Measurements from ENCODE around the gene PLEKHG1. TPM values are rescaled to one million over a fixed set of nuclear protein-coding genes. Genes with fewer than 3 reads are reported as not detected.

PLEKHG1 gene
- total RNA-seq, 1 donor from 2014 or later, result 13.6 TPM

DNA sequence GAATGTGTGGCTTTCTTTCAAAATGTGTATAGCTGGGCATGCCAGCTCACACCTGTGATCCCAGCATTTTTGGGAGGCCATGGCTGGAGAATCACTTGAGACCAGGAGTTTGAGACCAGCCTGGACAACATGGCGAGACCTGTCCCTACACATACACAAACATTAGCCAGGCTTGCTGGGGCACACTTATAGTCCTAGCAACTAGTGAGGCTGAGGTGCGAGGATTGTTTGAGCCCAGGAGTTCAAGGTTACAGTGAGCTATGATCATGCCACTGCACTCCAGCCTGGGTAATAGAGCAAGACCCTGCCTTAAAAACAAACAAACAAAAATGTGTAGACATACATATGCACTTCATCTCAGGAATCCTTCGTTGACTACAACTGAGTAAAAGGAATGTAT, 31.1 kb upstream of the PLEKHG1 start:
- H3K27ac ChIP-seq (ENCODE audit: low read depth, low read length), result no peak overlapping the region
- no peak overlapping the region for H3K4me3 ChIP-seq (ENCODE audit: low read length in 3 of 3)
- H3K27me3 ChIP-seq (ENCODE audit: control insufficient read depth in 3 of 3, insufficient read depth in 3 of 3, low read length in 3 of 3), result peaks cover 3 to 6% (median 4%) of the 10 kb centered on the region in 3 donors
- no peak overlapping the region for H3K9ac ChIP-seq (ENCODE audit: low read depth in 1 of 3, low read length in 3 of 3)
- H3K4me1 ChIP-seq (ENCODE audit: control insufficient read depth in 3 of 3, insufficient read depth in 3 of 3, low read length in 3 of 3), result peaks cover 0 to 3% (median 0%) of the 10 kb centered on the region in 3 donors
- no peaks in the 10 kb centered on the region for H3K36me3 ChIP-seq (ENCODE audit: control insufficient read depth in 3 of 3, insufficient read depth in 3 of 3, low read length in 3 of 3)
- H3K9me3 ChIP-seq (ENCODE audit: control insufficient read depth in 3 of 3, low read length in 3 of 3), result no peaks in the 10 kb centered on the region

GRCh38 chr6:150569161-150569560, 30.5 kb upstream of the PLEKHG1 start:
- no peaks in the 10 kb centered on the region for H3K9me3 ChIP-seq (ENCODE audit: control insufficient read depth in 3 of 3, low read length in 3 of 3)
- no peaks in the 10 kb centered on the region for H3K36me3 ChIP-seq (ENCODE audit: control insufficient read depth in 3 of 3, insufficient read depth in 3 of 3, low read length in 3 of 3)
- no peak overlapping the region for H3K27ac ChIP-seq (ENCODE audit: low read depth, low read length)
- H3K4me3 ChIP-seq (ENCODE audit: low read length in 3 of 3), result no peak overlapping the region
- no peak overlapping the region for H3K9ac ChIP-seq (ENCODE audit: low read depth in 1 of 3, low read length in 3 of 3)
- H3K27me3 ChIP-seq (ENCODE audit: control insufficient read depth in 3 of 3, insufficient read depth in 3 of 3, low read length in 3 of 3), result peaks cover 3 to 7% (median 4%) of the 10 kb centered on the region in 3 donors
- peaks cover 0 to 3% (median 0%) of the 10 kb centered on the region in 3 donors for H3K4me1 ChIP-seq (ENCODE audit: control insufficient read depth in 3 of 3, insufficient read depth in 3 of 3, low read length in 3 of 3)

DNA sequence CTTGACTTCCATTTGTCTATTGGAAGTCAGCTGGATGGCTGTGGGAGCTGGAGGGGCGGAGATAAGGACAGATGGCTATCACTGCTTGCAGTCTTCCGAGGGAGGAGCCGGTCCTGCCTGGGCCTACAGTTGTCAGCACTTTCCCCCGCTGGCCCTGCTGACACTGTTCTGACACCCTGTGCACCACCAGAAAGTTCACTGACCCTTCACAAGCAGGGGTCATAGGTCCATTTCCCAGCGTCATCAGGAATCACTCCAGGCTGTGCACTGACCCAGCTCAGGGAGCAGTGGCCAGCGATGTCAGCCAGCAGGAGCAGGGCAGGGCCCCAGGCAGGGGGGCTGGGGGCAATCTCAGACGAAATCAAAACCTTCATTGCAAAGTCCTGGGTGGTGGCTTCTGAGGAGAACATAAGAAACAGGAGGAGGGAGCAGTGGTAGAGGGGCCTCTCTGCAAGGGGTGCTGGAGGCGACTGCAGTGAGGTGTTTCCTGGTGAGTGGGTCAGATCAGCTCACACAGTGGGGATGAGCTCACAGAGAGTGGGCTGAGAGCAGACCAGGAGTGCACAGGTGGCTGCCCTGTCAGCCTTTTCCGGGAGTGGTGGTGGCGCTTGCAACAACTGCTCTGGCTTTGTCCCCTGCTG, 26.5 kb upstream of the PLEKHG1 start:
- H3K27me3 ChIP-seq (ENCODE audit: control insufficient read depth in 3 of 3, insufficient read depth in 3 of 3, low read length in 3 of 3), result peaks cover 3 to 7% (median 4%) of the 10 kb centered on the region in 3 donors
- no peak overlapping the region for H3K9ac ChIP-seq (ENCODE audit: low read depth in 1 of 3, low read length in 3 of 3)
- H3K36me3 ChIP-seq (ENCODE audit: control insufficient read depth in 3 of 3, insufficient read depth in 3 of 3, low read length in 3 of 3), result no peaks in the 10 kb centered on the region
- peaks cover 0 to 3% (median 0%) of the 10 kb centered on the region in 3 donors for H3K4me1 ChIP-seq (ENCODE audit: control insufficient read depth in 3 of 3, insufficient read depth in 3 of 3, low read length in 3 of 3)
- no peak overlapping the region for H3K4me3 ChIP-seq (ENCODE audit: low read length in 3 of 3)
- H3K27ac ChIP-seq (ENCODE audit: low read depth, low read length), result no peak overlapping the region
- H3K9me3 ChIP-seq (ENCODE audit: control insufficient read depth in 3 of 3, low read length in 3 of 3), result no peaks in the 10 kb centered on the region

DNA sequence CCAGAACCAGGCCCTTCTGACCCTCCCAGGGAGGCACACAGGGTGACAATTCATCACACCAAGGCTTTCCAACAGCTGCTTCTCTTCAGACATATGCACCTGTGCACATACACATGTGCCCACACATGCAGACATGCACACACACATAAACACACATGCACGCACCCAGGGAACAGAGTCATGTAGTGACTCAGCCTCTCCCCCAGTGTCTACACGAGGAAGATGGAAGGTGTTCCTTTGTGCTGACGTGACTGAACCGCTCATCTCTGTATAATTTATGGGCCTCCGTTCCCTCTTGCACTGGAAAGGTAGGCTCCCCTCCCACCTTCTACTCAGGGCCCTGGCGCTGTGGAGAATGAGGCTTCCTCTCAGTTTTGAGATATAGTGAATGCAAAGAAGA, 23.8 kb upstream of the PLEKHG1 start:
- Histone ChIP-seq H3K9ac (ENCODE audit: low read depth in 1 of 3, low read length in 3 of 3) (no peak overlapping the region), H3K4me1 (ENCODE audit: control insufficient read depth in 3 of 3, insufficient read depth in 3 of 3, low read length in 3 of 3) (peaks cover 0 to 3% (median 0%) of the 10 kb centered on the region in 3 donors), H3K4me3 (ENCODE audit: low read length in 3 of 3) (no peak overlapping the region), H3K36me3 (ENCODE audit: control insufficient read depth in 3 of 3, insufficient read depth in 3 of 3, low read length in 3 of 3) (no peaks in the 10 kb centered on the region), H3K9me3 (ENCODE audit: control insufficient read depth in 3 of 3, low read length in 3 of 3) (no peaks in the 10 kb centered on the region), H3K27ac (ENCODE audit: low read depth, low read length) (no peak overlapping the region), H3K27me3 (ENCODE audit: control insufficient read depth in 3 of 3, insufficient read depth in 3 of 3, low read length in 3 of 3) (peaks cover 3 to 4% (median 4%) of the 10 kb centered on the region in 3 donors)

GRCh38 chr6:150576651-150577226, 22.9 kb upstream of the PLEKHG1 start:
- peak overlapping the region in 1 of 3 donors; percentile 13 for H3K4me3 ChIP-seq (ENCODE audit: low read length in 3 of 3)
- no peak overlapping the region for H3K27ac ChIP-seq (ENCODE audit: low read depth, low read length)

GRCh38 chr6:150579611-150580010, 20.1 kb upstream of the PLEKHG1 start:
- H3K36me3 ChIP-seq (ENCODE audit: control insufficient read depth in 3 of 3, insufficient read depth in 3 of 3, low read length in 3 of 3), result no peaks in the 10 kb centered on the region
- H3K27me3 ChIP-seq (ENCODE audit: control insufficient read depth in 3 of 3, insufficient read depth in 3 of 3, low read length in 3 of 3), result no peaks in the 10 kb centered on the region
- H3K4me1 ChIP-seq (ENCODE audit: control insufficient read depth in 3 of 3, insufficient read depth in 3 of 3, low read length in 3 of 3), result no peaks in the 10 kb centered on the region
- no peak overlapping the region for H3K9ac ChIP-seq (ENCODE audit: low read depth in 1 of 3, low read length in 3 of 3)
- no peak overlapping the region for H3K4me3 ChIP-seq (ENCODE audit: low read length in 3 of 3)
- H3K9me3 ChIP-seq (ENCODE audit: control insufficient read depth in 3 of 3, low read length in 3 of 3), result no peaks in the 10 kb centered on the region
- no peak overlapping the region for H3K27ac ChIP-seq (ENCODE audit: low read depth, low read length)

More at GRCh38 chr6:150576651-150577226, 22.9 kb upstream of the PLEKHG1 start:
- Histone ChIP-seq H3K9ac (ENCODE audit: low read depth in 1 of 3, low read length in 3 of 3) (peak overlapping the region in 1 of 3 donors; percentile 25), H3K27me3 (ENCODE audit: control insufficient read depth in 3 of 3, insufficient read depth in 3 of 3, low read length in 3 of 3) (peaks cover 2 to 4% (median 3%) of the 10 kb centered on the region in 3 donors), H3K4me1 (ENCODE audit: control insufficient read depth in 3 of 3, insufficient read depth in 3 of 3, low read length in 3 of 3) (peaks cover 0 to 3% (median 0%) of the 10 kb centered on the region in 3 donors), H3K36me3 (ENCODE audit: control insufficient read depth in 3 of 3, insufficient read depth in 3 of 3, low read length in 3 of 3) (no peaks in the 10 kb centered on the region), H3K9me3 (ENCODE audit: control insufficient read depth in 3 of 3, low read length in 3 of 3) (no peaks in the 10 kb centered on the region)

GRCh38 chr6:150580489-150580888, 19.2 kb upstream of the PLEKHG1 start:
- no peaks in the 10 kb centered on the region for H3K36me3 ChIP-seq (ENCODE audit: control insufficient read depth in 3 of 3, insufficient read depth in 3 of 3, low read length in 3 of 3)
- no peak overlapping the region for H3K27ac ChIP-seq (ENCODE audit: low read depth, low read length)
- H3K27me3 ChIP-seq (ENCODE audit: control insufficient read depth in 3 of 3, insufficient read depth in 3 of 3, low read length in 3 of 3), result no peaks in the 10 kb centered on the region
- no peak overlapping the region for H3K4me3 ChIP-seq (ENCODE audit: low read length in 3 of 3)
- H3K9me3 ChIP-seq (ENCODE audit: control insufficient read depth in 3 of 3, low read length in 3 of 3), result no peaks in the 10 kb centered on the region
- H3K9ac ChIP-seq (ENCODE audit: low read depth in 1 of 3, low read length in 3 of 3), result no peak overlapping the region
- H3K4me1 ChIP-seq (ENCODE audit: control insufficient read depth in 3 of 3, insufficient read depth in 3 of 3, low read length in 3 of 3), result no peaks in the 10 kb centered on the region

- peaks cover 0 to 3% (median 0%) of the 10 kb centered on the region in 3 donors for H3K27me3 ChIP-seq (ENCODE audit: control insufficient read depth in 3 of 3, insufficient read depth in 3 of 3, low read length in 3 of 3)
- no peaks in the 10 kb centered on the region for H3K4me1 ChIP-seq (ENCODE audit: control insufficient read depth in 3 of 3, insufficient read depth in 3 of 3, low read length in 3 of 3)
- H3K27ac ChIP-seq (ENCODE audit: low read depth, low read length), result no peak overlapping the region
- no peaks in the 10 kb centered on the region for H3K9me3 ChIP-seq (ENCODE audit: control insufficient read depth in 3 of 3, low read length in 3 of 3)
- H3K36me3 ChIP-seq (ENCODE audit: control insufficient read depth in 3 of 3, insufficient read depth in 3 of 3, low read length in 3 of 3), result no peaks in the 10 kb centered on the region
- no peak overlapping the region for H3K9ac ChIP-seq (ENCODE audit: low read depth in 1 of 3, low read length in 3 of 3)
- H3K4me3 ChIP-seq (ENCODE audit: low read length in 3 of 3), result no peak overlapping the region
Observed at GRCh38 chr6:150584065-150584464, 15.6 kb upstream of the PLEKHG1 start.

- Histone ChIP-seq H3K36me3 (ENCODE audit: control insufficient read depth in 3 of 3, insufficient read depth in 3 of 3, low read length in 3 of 3) (no peaks in the 10 kb centered on the region), H3K4me1 (ENCODE audit: control insufficient read depth in 3 of 3, insufficient read depth in 3 of 3, low read length in 3 of 3) (no peaks in the 10 kb centered on the region), H3K27me3 (ENCODE audit: control insufficient read depth in 3 of 3, insufficient read depth in 3 of 3, low read length in 3 of 3) (peaks cover 0 to 3% (median 0%) of the 10 kb centered on the region in 3 donors), H3K27ac (ENCODE audit: low read depth, low read length) (no peak overlapping the region), H3K4me3 (ENCODE audit: low read length in 3 of 3) (no peak overlapping the region), H3K9ac (ENCODE audit: low read depth in 1 of 3, low read length in 3 of 3) (no peak overlapping the region), H3K9me3 (ENCODE audit: control insufficient read depth in 3 of 3, low read length in 3 of 3) (no peaks in the 10 kb centered on the region)
Observed at GRCh38 chr6:150584596-150584995, 15.1 kb upstream of the PLEKHG1 start.

DNA sequence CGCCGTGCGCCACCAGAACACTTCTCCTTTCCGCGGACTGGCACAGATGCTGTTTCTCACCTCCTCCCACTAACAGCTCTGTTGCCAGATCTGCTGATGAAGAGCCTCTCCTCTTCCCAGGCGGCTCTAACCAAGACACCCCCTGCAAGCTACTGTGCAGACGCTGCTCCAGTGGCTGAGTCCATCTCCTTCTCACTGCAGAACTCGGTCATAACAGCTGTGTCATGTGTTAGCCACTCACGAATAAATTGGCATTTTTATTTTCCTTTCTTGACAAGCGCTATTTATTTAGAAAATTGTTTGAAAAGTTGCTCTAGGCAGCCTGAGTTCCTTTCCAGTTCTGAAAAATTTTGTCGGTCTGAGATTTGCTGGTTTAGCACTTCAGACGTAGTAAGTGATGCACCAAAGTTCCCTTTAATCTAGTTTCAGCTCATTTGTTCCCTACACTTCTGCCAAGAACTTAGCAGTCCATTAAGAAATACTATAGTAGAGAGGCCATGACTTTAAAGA, 12.8 kb upstream of the PLEKHG1 start:
- Histone ChIP-seq H3K36me3 (ENCODE audit: control insufficient read depth in 3 of 3, insufficient read depth in 3 of 3, low read length in 3 of 3) (no peaks in the 10 kb centered on the region), H3K27me3 (ENCODE audit: control insufficient read depth in 3 of 3, insufficient read depth in 3 of 3, low read length in 3 of 3) (peaks cover 0 to 3% (median 0%) of the 10 kb centered on the region in 3 donors), H3K4me1 (ENCODE audit: control insufficient read depth in 3 of 3, insufficient read depth in 3 of 3, low read length in 3 of 3) (no peaks in the 10 kb centered on the region), H3K27ac (ENCODE audit: low read depth, low read length) (no peak overlapping the region), H3K9me3 (ENCODE audit: control insufficient read depth in 3 of 3, low read length in 3 of 3) (no peaks in the 10 kb centered on the region), H3K9ac (ENCODE audit: low read depth in 1 of 3, low read length in 3 of 3) (no peak overlapping the region), H3K4me3 (ENCODE audit: low read length in 3 of 3) (no peak overlapping the region)

All from skeletal muscle tissue (tissue), 4 donors.